HepG2 (cell line): ENCODE data around the gene CCT8. TPM values are rescaled to one million over a fixed set of nuclear protein-coding genes. Genes with fewer than 3 reads are reported as not detected.

Source experiments
- ATF7-NPFF ChIP-seq: sonication (generic); formaldehyde crosslinking; IDR thresholded peaks from 2 replicates; pipeline ENCODE4 v1.8.1; 2023; ENCODE audit warnings: mild to moderate bottlenecking, low read depth, missing genetic modification reagents, moderate library complexity
- FOSL1 ChIP-seq: sonication (generic); formaldehyde crosslinking; IDR thresholded peaks from 2 replicates; pipeline ENCODE4 v1.9.0; 2021; ENCODE audit warnings: missing genetic modification reagents, borderline replicate concordance
- FOSL2 ChIP-seq: sonication (generic); formaldehyde crosslinking; IDR thresholded peaks from 2 replicates; pipeline ENCODE4 v1.4.0; 2020; ENCODE audit warnings: missing genetic modification reagents
- GABPA ChIP-seq, 2 experiments: IDR thresholded peaks; 2 replicates each; pipeline ENCODE4 v1.6.1; 2011 to 2016; ENCODE audit warnings: low read depth in 2 of 2, low read length in 1 of 2, missing biosample characterization in 1 of 2, missing genetic modification characterization in 1 of 2
- KLF9 ChIP-seq: IDR thresholded peaks from 2 replicates; pipeline ENCODE4 v1.6.1; 2016; ENCODE audit warnings: low read depth
- MATR3 ChIP-seq: sonication (generic); formaldehyde crosslinking; IDR thresholded peaks from 2 replicates; pipeline ENCODE4 v1.4.0; 2020; ENCODE audit warnings: missing genetic modification reagents
- NFE2 ChIP-seq: sonication (generic); formaldehyde crosslinking; IDR thresholded peaks from 2 replicates; pipeline ENCODE4 v1.4.0; 2020; ENCODE audit warnings: missing genetic modification reagents
- SP4 ChIP-seq: sonication (generic); formaldehyde crosslinking; IDR thresholded peaks from 2 replicates; pipeline ENCODE4 v1.8.1; 2023; ENCODE audit warnings: mild to moderate bottlenecking, missing genetic modification reagents
- TAF1 ChIP-seq: sonication (generic); formaldehyde crosslinking; IDR thresholded peaks from 2 replicates; pipeline ENCODE4 v1.4.0; 2020; ENCODE audit warnings: missing genetic modification reagents
- ZNF205 ChIP-seq: IDR thresholded peaks from 2 replicates; pipeline ENCODE4 v1.6.1; 2018; ENCODE audit warnings: missing biosample characterization, missing genetic modification reagents
- ZNF598 ChIP-seq: sonication (generic); formaldehyde crosslinking; IDR thresholded peaks from 2 replicates; pipeline ENCODE4 v1.5.1; 2020; ENCODE audit warnings: mild to moderate bottlenecking, missing genetic modification reagents, borderline replicate concordance
- ZNF792 ChIP-seq: IDR thresholded peaks from 2 replicates; pipeline ENCODE4 v1.6.1; 2016
- polyA plus RNA-seq, 8 experiments: library from polyadenylated mRNA; depleted of rRNA in 3 of 8; stranded (reverse) in 7 of 8; unstranded in 1 of 8; fragments of >200 nt; fragmentation: Illumina TruSeq in 4 of 8; extraction: Trizol in 4 of 8; gene quantifications; 2 replicates each; pipeline versions ENCODE4 v1.2.1 to v1.2.3, GENCODE V29; 2011 to 2016; ENCODE audit warnings: low read depth in 4 of 8, missing spikeins in 1 of 8, mixed read lengths in 1 of 8; ENCODE audit not compliant: insufficient read depth in 1 of 8
- total RNA-seq, 5 experiments: library from RNA; depleted of rRNA; stranded (reverse); fragments of >200 nt; fragmentation: Illumina TruSeq; extraction: Trizol; gene quantifications; 2 replicates each; pipeline ENCODE4 v1.2.3, GENCODE V29; 2016; ENCODE audit warnings: low read depth in 1 of 5
- TF ChIP-seq, protein P1 (sequence below): fragments of 450-650 bp; IDR thresholded peaks from 2 replicates; pipeline ENCODE4 v1.6.1; 2017
- TF ChIP-seq, protein P2 (sequence below): sonication (generic); formaldehyde crosslinking; IDR thresholded peaks from 2 replicates; pipeline ENCODE4 v1.5.1; 2020; ENCODE audit warnings: missing genetic modification reagents, mild to moderate bottlenecking, borderline replicate concordance
- TF ChIP-seq, protein P3 (sequence below): fragments of 450-650 bp; IDR thresholded peaks from 2 replicates; pipeline ENCODE4 v1.6.1; 2016
- TF ChIP-seq, protein P4 (sequence below): sonication (generic); formaldehyde crosslinking; IDR thresholded peaks from 2 replicates; pipeline ENCODE4 v1.4.0; 2020; ENCODE audit warnings: missing genetic modification reagents
- TF ChIP-seq, protein P5 (sequence below): sonication (generic); formaldehyde crosslinking; IDR thresholded peaks from 2 replicates; pipeline ENCODE4 v1.4.0; 2020; ENCODE audit warnings: missing genetic modification reagents
- TF ChIP-seq, protein P6 (sequence below): sonication (generic); formaldehyde crosslinking; IDR thresholded peaks from 2 replicates; pipeline ENCODE4 v1.4.0; 2020; ENCODE audit warnings: missing genetic modification reagents

Gene CCT8
- total and polyA plus RNA-seq, 2 of the 13 experiments (the other 11 are each of a cell fraction or from before 2014, with no cell fraction given), result 127 to 325 TPM

DNA sequence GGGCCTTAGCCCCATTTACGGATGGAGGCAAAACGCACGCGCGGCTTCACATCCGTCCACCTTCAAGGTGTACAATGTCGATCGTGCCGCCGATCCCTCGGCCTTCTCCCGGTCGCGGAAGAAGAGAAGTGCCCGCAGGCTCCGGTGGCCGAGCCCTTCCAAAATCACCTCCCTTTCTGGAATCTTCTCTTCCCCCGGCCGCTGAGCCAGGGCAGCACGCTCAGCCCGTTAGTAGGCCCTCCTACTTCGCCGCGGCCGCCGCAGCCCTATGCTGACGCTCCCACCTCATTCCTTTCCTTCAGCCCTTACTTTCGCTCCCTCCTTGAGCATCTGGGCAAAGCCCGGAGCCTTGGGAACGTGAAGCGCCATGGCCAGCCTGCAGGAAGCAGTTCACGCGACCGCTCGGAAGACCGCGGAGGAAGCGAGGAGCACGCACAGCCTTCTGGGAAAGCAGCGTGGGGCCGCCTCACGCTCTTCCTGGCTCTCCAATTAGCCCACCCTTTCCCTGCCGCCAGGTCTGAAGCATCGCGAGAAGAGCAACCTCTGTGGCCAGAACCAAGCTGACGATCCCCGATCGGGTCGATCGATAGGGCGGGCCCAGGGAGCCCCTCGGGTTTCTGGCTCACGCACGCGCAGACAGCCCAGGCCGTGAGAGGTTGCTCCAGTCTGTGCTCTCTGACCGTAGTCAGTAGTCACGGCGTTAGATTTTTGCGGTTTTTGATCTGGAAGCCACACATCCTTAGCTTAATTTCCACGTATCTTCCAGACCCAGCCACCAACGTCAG is at the start of gene CCT8 (continued):
- TF ChIP-seq, protein P1, sequence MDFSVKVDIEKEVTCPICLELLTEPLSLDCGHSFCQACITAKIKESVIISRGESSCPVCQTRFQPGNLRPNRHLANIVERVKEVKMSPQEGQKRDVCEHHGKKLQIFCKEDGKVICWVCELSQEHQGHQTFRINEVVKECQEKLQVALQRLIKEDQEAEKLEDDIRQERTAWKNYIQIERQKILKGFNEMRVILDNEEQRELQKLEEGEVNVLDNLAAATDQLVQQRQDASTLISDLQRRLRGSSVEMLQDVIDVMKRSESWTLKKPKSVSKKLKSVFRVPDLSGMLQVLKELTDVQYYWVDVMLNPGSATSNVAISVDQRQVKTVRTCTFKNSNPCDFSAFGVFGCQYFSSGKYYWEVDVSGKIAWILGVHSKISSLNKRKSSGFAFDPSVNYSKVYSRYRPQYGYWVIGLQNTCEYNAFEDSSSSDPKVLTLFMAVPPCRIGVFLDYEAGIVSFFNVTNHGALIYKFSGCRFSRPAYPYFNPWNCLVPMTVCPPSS, result no peak
- peak; percentile 79; the same call in 1 of the 2 replicates for TF ChIP-seq ATF7-NPFF
- TF ChIP-seq, protein P2, sequence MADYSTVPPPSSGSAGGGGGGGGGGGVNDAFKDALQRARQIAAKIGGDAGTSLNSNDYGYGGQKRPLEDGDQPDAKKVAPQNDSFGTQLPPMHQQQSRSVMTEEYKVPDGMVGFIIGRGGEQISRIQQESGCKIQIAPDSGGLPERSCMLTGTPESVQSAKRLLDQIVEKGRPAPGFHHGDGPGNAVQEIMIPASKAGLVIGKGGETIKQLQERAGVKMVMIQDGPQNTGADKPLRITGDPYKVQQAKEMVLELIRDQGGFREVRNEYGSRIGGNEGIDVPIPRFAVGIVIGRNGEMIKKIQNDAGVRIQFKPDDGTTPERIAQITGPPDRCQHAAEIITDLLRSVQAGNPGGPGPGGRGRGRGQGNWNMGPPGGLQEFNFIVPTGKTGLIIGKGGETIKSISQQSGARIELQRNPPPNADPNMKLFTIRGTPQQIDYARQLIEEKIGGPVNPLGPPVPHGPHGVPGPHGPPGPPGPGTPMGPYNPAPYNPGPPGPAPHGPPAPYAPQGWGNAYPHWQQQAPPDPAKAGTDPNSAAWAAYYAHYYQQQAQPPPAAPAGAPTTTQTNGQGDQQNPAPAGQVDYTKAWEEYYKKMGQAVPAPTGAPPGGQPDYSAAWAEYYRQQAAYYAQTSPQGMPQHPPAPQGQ, result no peak
- TF ChIP-seq ZNF598 (CRISPR knock-in tag), result peak; percentile 68; the same call in 1 of the 2 replicates
- no peak for TF ChIP-seq MATR3 (CRISPR knock-in tag)
- peak; percentile 77 for TF ChIP-seq ZNF205 (CRISPR knock-in tag)
- TF ChIP-seq TAF1 (CRISPR knock-in tag), result peak; percentile 93
- TF ChIP-seq GABPA (IDR thresholded peaks at IDR 0.05; ENCODE audit: low read depth, low read length), result peak; percentile 59
- TF ChIP-seq GABPA (CRISPR knock-in tag; IDR thresholded peaks at IDR 0.05; ENCODE audit: low read depth), result peak; percentile 88
- peak; percentile 79; the same call in 1 of the 2 replicates for TF ChIP-seq SP4 (CRISPR knock-in tag)
- TF ChIP-seq KLF9 (CRISPR knock-in tag), result no peak
- TF ChIP-seq, protein P3, sequence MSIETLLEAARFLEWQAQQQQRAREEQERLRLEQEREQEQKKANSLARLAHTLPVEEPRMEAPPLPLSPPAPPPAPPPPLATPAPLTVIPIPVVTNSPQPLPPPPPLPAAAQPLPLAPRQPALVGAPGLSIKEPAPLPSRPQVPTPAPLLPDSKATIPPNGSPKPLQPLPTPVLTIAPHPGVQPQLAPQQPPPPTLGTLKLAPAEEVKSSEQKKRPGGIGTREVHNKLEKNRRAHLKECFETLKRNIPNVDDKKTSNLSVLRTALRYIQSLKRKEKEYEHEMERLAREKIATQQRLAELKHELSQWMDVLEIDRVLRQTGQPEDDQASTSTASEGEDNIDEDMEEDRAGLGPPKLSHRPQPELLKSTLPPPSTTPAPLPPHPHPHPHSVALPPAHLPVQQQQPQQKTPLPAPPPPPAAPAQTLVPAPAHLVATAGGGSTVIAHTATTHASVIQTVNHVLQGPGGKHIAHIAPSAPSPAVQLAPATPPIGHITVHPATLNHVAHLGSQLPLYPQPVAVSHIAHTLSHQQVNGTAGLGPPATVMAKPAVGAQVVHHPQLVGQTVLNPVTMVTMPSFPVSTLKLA, result peak; percentile 65
- no peak for TF ChIP-seq NFE2 (CRISPR knock-in tag)
- TF ChIP-seq, protein P4, sequence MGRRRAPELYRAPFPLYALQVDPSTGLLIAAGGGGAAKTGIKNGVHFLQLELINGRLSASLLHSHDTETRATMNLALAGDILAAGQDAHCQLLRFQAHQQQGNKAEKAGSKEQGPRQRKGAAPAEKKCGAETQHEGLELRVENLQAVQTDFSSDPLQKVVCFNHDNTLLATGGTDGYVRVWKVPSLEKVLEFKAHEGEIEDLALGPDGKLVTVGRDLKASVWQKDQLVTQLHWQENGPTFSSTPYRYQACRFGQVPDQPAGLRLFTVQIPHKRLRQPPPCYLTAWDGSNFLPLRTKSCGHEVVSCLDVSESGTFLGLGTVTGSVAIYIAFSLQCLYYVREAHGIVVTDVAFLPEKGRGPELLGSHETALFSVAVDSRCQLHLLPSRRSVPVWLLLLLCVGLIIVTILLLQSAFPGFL (CRISPR knock-in tag), result peak; percentile 86; the same call in 1 of the 2 replicates
- TF ChIP-seq, protein P5, sequence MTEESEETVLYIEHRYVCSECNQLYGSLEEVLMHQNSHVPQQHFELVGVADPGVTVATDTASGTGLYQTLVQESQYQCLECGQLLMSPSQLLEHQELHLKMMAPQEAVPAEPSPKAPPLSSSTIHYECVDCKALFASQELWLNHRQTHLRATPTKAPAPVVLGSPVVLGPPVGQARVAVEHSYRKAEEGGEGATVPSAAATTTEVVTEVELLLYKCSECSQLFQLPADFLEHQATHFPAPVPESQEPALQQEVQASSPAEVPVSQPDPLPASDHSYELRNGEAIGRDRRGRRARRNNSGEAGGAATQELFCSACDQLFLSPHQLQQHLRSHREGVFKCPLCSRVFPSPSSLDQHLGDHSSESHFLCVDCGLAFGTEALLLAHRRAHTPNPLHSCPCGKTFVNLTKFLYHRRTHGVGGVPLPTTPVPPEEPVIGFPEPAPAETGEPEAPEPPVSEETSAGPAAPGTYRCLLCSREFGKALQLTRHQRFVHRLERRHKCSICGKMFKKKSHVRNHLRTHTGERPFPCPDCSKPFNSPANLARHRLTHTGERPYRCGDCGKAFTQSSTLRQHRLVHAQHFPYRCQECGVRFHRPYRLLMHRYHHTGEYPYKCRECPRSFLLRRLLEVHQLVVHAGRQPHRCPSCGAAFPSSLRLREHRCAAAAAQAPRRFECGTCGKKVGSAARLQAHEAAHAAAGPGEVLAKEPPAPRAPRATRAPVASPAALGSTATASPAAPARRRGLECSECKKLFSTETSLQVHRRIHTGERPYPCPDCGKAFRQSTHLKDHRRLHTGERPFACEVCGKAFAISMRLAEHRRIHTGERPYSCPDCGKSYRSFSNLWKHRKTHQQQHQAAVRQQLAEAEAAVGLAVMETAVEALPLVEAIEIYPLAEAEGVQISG, result peak; percentile 94
- peak; percentile 74; the same call in 1 of the 2 replicates for TF ChIP-seq ZNF792
- TF ChIP-seq, protein P6, sequence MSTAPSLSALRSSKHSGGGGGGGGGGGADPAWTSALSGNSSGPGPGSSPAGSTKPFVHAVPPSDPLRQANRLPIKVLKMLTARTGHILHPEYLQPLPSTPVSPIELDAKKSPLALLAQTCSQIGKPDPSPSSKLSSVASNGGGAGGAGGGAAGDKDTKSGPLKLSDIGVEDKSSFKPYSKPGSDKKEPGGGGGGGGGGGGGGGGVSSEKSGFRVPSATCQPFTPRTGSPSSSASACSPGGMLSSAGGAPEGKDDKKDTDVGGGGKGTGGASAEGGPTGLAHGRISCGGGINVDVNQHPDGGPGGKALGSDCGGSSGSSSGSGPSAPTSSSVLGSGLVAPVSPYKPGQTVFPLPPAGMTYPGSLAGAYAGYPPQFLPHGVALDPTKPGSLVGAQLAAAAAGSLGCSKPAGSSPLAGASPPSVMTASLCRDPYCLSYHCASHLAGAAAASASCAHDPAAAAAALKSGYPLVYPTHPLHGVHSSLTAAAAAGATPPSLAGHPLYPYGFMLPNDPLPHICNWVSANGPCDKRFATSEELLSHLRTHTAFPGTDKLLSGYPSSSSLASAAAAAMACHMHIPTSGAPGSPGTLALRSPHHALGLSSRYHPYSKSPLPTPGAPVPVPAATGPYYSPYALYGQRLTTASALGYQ, result peak; percentile 53; the same call in 1 of the 2 replicates
- TF ChIP-seq FOSL2, result peak; percentile 34; the same call in 1 of the 2 replicates
- peak; percentile 25; the same call in 1 of the 2 replicates for TF ChIP-seq FOSL1 (CRISPR knock-in tag)
